ENCODE results near the gene KIF5C. TPM values are rescaled to one million over a fixed set of nuclear protein-coding genes. Genes with fewer than 3 reads are reported as not detected.

KIF5C gene
- total RNA-seq, 1 experiment from 2014 or later = 1.6 TPM

- H3K27me3 ChIP-seq (ENCODE audit: control insufficient read depth, insufficient read depth, low read length) = no peaks in the 10 kb centered on the region; the same call in 1 of the 2 replicates
- ATAC-seq = no peak
- H3K4me1 ChIP-seq (ENCODE audit: control insufficient read depth, insufficient read depth, low read length) = no peaks in the 10 kb centered on the region
- POLR2A ChIA-PET = no interaction called here
- H3K4me3 ChIP-seq (ENCODE audit: low read depth in 2 of 2, low read length in 2 of 2) = no peak overlapping the region
- BruUV-seq (replicated peaks) = no TSS peak
- intact Hi-C loops (cut with micrococcal nuclease; ENCODE audit: unreplicated experiment) (no loop called here), in situ Hi-C loops (cut with HindIII; ENCODE audit: low pct_unique_long_range_greater_than_20kb, low sequenced_read_pairs) (no loop called here)
- no peak for DNase-seq (ENCODE audit: low read depth, low spot score)
- no peaks in the 10 kb centered on the region for H3K36me3 ChIP-seq (ENCODE audit: control insufficient read depth, insufficient read depth, low read length)
- CTCF ChIA-PET = no interaction called here
- no peak for TF ChIP-seq CTCF (IDR thresholded peaks at IDR 0.05)
- TF ChIP-seq, protein P1, sequence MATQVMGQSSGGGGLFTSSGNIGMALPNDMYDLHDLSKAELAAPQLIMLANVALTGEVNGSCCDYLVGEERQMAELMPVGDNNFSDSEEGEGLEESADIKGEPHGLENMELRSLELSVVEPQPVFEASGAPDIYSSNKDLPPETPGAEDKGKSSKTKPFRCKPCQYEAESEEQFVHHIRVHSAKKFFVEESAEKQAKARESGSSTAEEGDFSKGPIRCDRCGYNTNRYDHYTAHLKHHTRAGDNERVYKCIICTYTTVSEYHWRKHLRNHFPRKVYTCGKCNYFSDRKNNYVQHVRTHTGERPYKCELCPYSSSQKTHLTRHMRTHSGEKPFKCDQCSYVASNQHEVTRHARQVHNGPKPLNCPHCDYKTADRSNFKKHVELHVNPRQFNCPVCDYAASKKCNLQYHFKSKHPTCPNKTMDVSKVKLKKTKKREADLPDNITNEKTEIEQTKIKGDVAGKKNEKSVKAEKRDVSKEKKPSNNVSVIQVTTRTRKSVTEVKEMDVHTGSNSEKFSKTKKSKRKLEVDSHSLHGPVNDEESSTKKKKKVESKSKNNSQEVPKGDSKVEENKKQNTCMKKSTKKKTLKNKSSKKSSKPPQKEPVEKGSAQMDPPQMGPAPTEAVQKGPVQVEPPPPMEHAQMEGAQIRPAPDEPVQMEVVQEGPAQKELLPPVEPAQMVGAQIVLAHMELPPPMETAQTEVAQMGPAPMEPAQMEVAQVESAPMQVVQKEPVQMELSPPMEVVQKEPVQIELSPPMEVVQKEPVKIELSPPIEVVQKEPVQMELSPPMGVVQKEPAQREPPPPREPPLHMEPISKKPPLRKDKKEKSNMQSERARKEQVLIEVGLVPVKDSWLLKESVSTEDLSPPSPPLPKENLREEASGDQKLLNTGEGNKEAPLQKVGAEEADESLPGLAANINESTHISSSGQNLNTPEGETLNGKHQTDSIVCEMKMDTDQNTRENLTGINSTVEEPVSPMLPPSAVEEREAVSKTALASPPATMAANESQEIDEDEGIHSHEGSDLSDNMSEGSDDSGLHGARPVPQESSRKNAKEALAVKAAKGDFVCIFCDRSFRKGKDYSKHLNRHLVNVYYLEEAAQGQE (IDR thresholded peaks at IDR 0.05; ENCODE audit: insufficient read depth in 1 of 2, low read depth in 2 of 2, low read length in 1 of 2) = no peak
- TF ChIP-seq SIN3A (IDR thresholded peaks at IDR 0.05; ENCODE audit: borderline replicate concordance, insufficient read depth, low read depth, low read length) = no peak
- TF ChIP-seq TCF7L2 (IDR thresholded peaks at IDR 0.05; ENCODE audit: low read depth, low read length) = no peak
- no peak for TF ChIP-seq POLR2AphosphoS5 (IDR thresholded peaks at IDR 0.05; ENCODE audit: low read depth, low read length)
- H3K27ac ChIP-seq (ENCODE audit: low read length) = no peak overlapping the region
- peaks cover 4% of the 10 kb centered on the region; the same call in 1 of the 2 replicates for H3K9me3 ChIP-seq (ENCODE audit: control insufficient read depth, insufficient read depth, low read depth, low read length)
These were observed 42.4 kb downstream of the KIF5C start for GRCh38 chr2:148917431-148917830.

GRCh38 chr2:148918554-148918953, 43.5 kb downstream of the KIF5C start:
- in situ Hi-C loops (cut with HindIII; ENCODE audit: low pct_unique_long_range_greater_than_20kb, low sequenced_read_pairs) (no loop called here), intact Hi-C loops (cut with micrococcal nuclease; ENCODE audit: unreplicated experiment) (no loop called here)
- no peak for DNase-seq (ENCODE audit: low read depth, low spot score)
- H3K4me1 ChIP-seq (ENCODE audit: control insufficient read depth, insufficient read depth, low read length) = no peaks in the 10 kb centered on the region
- peaks cover 4% of the 10 kb centered on the region; the same call in 1 of the 2 replicates for H3K9me3 ChIP-seq (ENCODE audit: control insufficient read depth, insufficient read depth, low read depth, low read length)
- H3K27me3 ChIP-seq (ENCODE audit: control insufficient read depth, insufficient read depth, low read length) = no peaks in the 10 kb centered on the region; the same call in none of the 2 replicates
- POLR2A ChIA-PET = no interaction called here
- no peak overlapping the region for H3K4me3 ChIP-seq (ENCODE audit: low read depth in 2 of 2, low read length in 2 of 2)
- no peak for TF ChIP-seq POLR2AphosphoS5 (IDR thresholded peaks at IDR 0.05; ENCODE audit: low read depth, low read length)
- TF ChIP-seq, protein P1 (IDR thresholded peaks at IDR 0.05; ENCODE audit: insufficient read depth in 1 of 2, low read depth in 2 of 2, low read length in 1 of 2) = no peak
- TF ChIP-seq CTCF (IDR thresholded peaks at IDR 0.05) = no peak
- TF ChIP-seq SIN3A (IDR thresholded peaks at IDR 0.05; ENCODE audit: borderline replicate concordance, insufficient read depth, low read depth, low read length) = no peak
- CTCF ChIA-PET = no interaction called here
- no peaks in the 10 kb centered on the region for H3K36me3 ChIP-seq (ENCODE audit: control insufficient read depth, insufficient read depth, low read length)
- no peak for ATAC-seq
- H3K27ac ChIP-seq (ENCODE audit: low read length) = no peak overlapping the region
- no TSS peak for BruUV-seq (replicated peaks)

Data from Panc1 (cell line).